Mesenchymal stem cell (in vitro differentiated cells and primary cell): ENCODE data around the gene BTBD10.
A peak's percentile ranks its signal among the peaks of the same experiment; 100 is the strongest.

ENCODE experiments used
- DNase-seq: peaks from one replicate; pipeline ENCODE4 v3.0.0-alpha.2; 2013
- H2AFZ ChIP-seq: one replicate; pipeline ENCODE4 v1.6.1; 2013; ENCODE audit warnings: low read depth, mild to moderate bottlenecking, control low read depth, inconsistent platforms, low read length, moderate library complexity
- H2AK5ac ChIP-seq: 2 replicates; pipeline ENCODE4 v1.6.1; 2013; ENCODE audit warnings: low read length, moderate library complexity, mild to moderate bottlenecking, inconsistent platforms; ENCODE audit not compliant: severe bottlenecking
- H2BK120ac ChIP-seq: one replicate; pipeline ENCODE4 v1.6.1; 2013; ENCODE audit warnings: low read depth, mild to moderate bottlenecking, inconsistent platforms, low read length, moderate library complexity
- H2BK12ac ChIP-seq, 2 experiments: one replicate each; pipeline ENCODE4 v1.6.1; 2013; ENCODE audit warnings: inconsistent platforms in 2 of 2, low read length in 2 of 2, mild to moderate bottlenecking in 2 of 2, moderate library complexity in 2 of 2, control low read depth in 1 of 2
- H2BK15ac ChIP-seq: one replicate; pipeline ENCODE4 v1.6.1; 2013; ENCODE audit warnings: mild to moderate bottlenecking, low read depth, inconsistent platforms; ENCODE audit not compliant: poor library complexity, severe bottlenecking
- H2BK5ac ChIP-seq: 2 replicates; pipeline ENCODE4 v1.6.1; 2013; ENCODE audit warnings: low read depth, mild to moderate bottlenecking, low read length, control low read depth, inconsistent platforms; ENCODE audit not compliant: poor library complexity, severe bottlenecking
- H3K14ac ChIP-seq, 2 experiments: one replicate each; pipeline ENCODE4 v1.6.1; 2013; ENCODE audit warnings: inconsistent platforms in 2 of 2, low read length in 2 of 2, control low read depth in 1 of 2, mild to moderate bottlenecking in 1 of 2, moderate library complexity in 1 of 2
- H3K18ac ChIP-seq, 2 experiments: one replicate each; pipeline ENCODE4 v1.6.1; 2013; ENCODE audit warnings: inconsistent platforms in 2 of 2, low read length in 2 of 2, control low read depth in 1 of 2, low read depth in 1 of 2, mild to moderate bottlenecking in 1 of 2
- H3K23ac ChIP-seq, 2 experiments: one replicate each; pipeline ENCODE4 v1.6.1; 2013; ENCODE audit warnings: inconsistent platforms in 2 of 2, low read length in 2 of 2, mild to moderate bottlenecking in 2 of 2, moderate library complexity in 2 of 2, control low read depth in 1 of 2
- H3K27ac ChIP-seq: 2 replicates; pipeline ENCODE4 v1.5.1; 2013; ENCODE audit warnings: mild to moderate bottlenecking, moderate library complexity, low read length, control low read depth, inconsistent platforms; ENCODE audit not compliant: poor library complexity, severe bottlenecking
- H3K27me3 ChIP-seq, 2 experiments: 2 replicates each; pipeline versions ENCODE4 v1.6.1 to v1.7.0; 2013; ENCODE audit warnings: low read length in 2 of 2, mild to moderate bottlenecking in 2 of 2, moderate library complexity in 2 of 2, control low read depth in 1 of 2, inconsistent platforms in 1 of 2; ENCODE audit not compliant: control insufficient read depth in 1 of 2, insufficient read depth in 1 of 2
- H3K36me3 ChIP-seq, 2 experiments: 2 replicates each; pipeline versions ENCODE4 v1.6.1 to v1.7.0; 2013; ENCODE audit warnings: low read length in 2 of 2, control low read depth in 1 of 2, inconsistent platforms in 1 of 2, low read depth in 1 of 2, mild to moderate bottlenecking in 1 of 2; ENCODE audit not compliant: insufficient read depth in 2 of 2, control insufficient read depth in 1 of 2
- H3K4ac ChIP-seq, 2 experiments: one replicate each; pipeline ENCODE4 v1.6.1; 2013; ENCODE audit warnings: inconsistent platforms in 2 of 2, low read length in 2 of 2, mild to moderate bottlenecking in 2 of 2, moderate library complexity in 2 of 2, control low read depth in 1 of 2, low read depth in 1 of 2
- H3K4me1 ChIP-seq: 2 replicates; pipeline ENCODE4 v1.6.1; 2013; ENCODE audit warnings: low read depth, low read length, control low read depth; ENCODE audit not compliant: control insufficient read depth, insufficient read depth
- H3K4me2 ChIP-seq: 2 replicates; pipeline ENCODE4 v1.6.1; 2013; ENCODE audit warnings: low read length, mild to moderate bottlenecking, inconsistent platforms; ENCODE audit not compliant: poor library complexity, severe bottlenecking
- H3K4me3 ChIP-seq, 2 experiments: 2 replicates each; pipeline versions ENCODE4 v1.5.1 to v1.7.0; 2013; ENCODE audit warnings: low read length in 2 of 2, mild to moderate bottlenecking in 2 of 2, control low read depth in 1 of 2, low read depth in 1 of 2; ENCODE audit not compliant: insufficient read depth in 1 of 2
- H3K79me1 ChIP-seq: replicated peaks from 2 replicates; pipeline ENCODE4 v1.6.1; 2013; ENCODE audit warnings: mild to moderate bottlenecking, control low read depth, low read length, inconsistent platforms; ENCODE audit not compliant: poor library complexity, severe bottlenecking
- H3K9ac ChIP-seq: 2 replicates; pipeline ENCODE4 v1.7.0; 2013; ENCODE audit warnings: mild to moderate bottlenecking, low read length, moderate library complexity
- H3K9me3 ChIP-seq: 2 replicates; pipeline ENCODE4 v1.7.0; 2013; ENCODE audit warnings: mild to moderate bottlenecking, low read length; ENCODE audit not compliant: control insufficient read depth
- H4K8ac ChIP-seq: one replicate; pipeline ENCODE4 v1.6.1; 2013; ENCODE audit warnings: inconsistent platforms, mild to moderate bottlenecking, low read length, moderate library complexity
- H4K91ac ChIP-seq: one replicate; pipeline ENCODE4 v1.6.1; 2013; ENCODE audit warnings: mild to moderate bottlenecking, low read length, inconsistent platforms
- WGBS: methylation state at CpG from one replicate; pipeline ENCODE4 v1.1.7; 2013; ENCODE audit warnings: mixed read lengths; 5-methylcytosine and 5-hydroxymethylcytosine counted together

Gene BTBD10

DNA sequence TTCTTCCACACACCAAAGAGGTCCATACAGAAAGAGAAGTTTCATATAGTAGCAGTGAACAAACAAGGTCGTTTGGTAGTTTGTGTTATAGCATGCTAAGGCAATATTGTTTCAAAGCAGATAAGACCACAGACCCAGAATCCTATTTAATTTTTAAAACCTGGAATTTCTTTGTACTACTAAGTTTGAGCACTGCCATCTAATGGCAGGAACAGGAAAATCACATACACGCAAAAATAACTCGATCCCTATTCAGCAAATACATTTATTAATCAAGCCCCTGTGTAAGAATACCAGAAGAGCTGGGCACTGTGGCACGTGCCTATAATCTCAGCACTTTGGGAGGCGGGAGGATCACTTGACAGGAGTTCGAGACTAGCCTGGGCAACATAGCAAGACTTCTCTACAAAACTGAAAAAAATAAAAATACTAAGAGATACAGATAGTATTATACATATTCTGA lies 2.9 kb upstream of the BTBD10 start:
- H2AFZ ChIP-seq = no peak overlapping the region
- H3K79me1 ChIP-seq = peaks cover 3% of the 10 kb centered on the region
- peak; percentile 55 for DNase-seq
- H3K27ac ChIP-seq = no peak overlapping the region
- no peak overlapping the region for H2BK12ac ChIP-seq
- no peak overlapping the region for H3K14ac ChIP-seq
- H4K8ac ChIP-seq = no peak overlapping the region
- no peak overlapping the region for H3K18ac ChIP-seq
- no peak overlapping the region for H3K4me3 ChIP-seq
- H3K9me3 ChIP-seq = no peaks in the 10 kb centered on the region
- H2BK5ac ChIP-seq = no peak overlapping the region
- H3K36me3 ChIP-seq = no peaks in the 10 kb centered on the region
- no peak overlapping the region for H4K91ac ChIP-seq
- H3K27me3 ChIP-seq = peaks cover 12% of the 10 kb centered on the region in 2 experiments
- peaks cover 4% of the 10 kb centered on the region for H3K4me1 ChIP-seq
- peak overlapping the region; percentile 51 for H3K9ac ChIP-seq
- H3K4me2 ChIP-seq = no peak overlapping the region
- no peak overlapping the region for H2BK120ac ChIP-seq
- H3K23ac ChIP-seq = no peak overlapping the region
- WGBS = 4% methylated on average over 4 of the region's 6 CpGs
- H2AK5ac ChIP-seq = no peak overlapping the region
- H2BK15ac ChIP-seq = no peak overlapping the region
- no peak overlapping the region for H3K4ac ChIP-seq

DNA sequence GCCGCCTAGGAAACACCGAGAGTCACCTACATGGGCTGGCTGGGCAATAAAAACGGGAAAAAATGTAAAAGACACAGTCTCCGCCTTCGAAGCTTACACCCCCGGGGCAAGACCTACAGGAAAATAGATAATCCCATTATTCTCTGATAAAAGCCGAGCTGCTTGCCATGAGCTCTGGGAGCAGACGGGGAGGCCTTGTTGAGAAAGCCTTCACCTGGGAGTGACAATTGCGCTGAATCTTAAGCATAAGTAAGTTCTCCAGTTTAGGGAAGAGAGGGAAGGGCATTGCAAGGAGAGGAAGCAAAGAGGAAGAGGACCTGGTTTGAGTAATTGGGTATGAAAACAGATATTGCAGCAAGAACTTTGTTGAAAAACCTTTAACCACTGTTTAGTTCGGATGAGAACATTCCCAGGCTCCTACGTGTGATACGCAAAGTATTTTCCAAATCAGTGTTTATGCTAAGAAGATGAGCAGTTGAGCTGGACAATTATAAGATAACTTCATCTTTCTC lies 813 bp upstream of the BTBD10 start:
- Histone ChIP-seq H2AK5ac (no peak overlapping the region), H2BK12ac (no peak overlapping the region), H3K27me3 (peaks cover 0 to 5% of the 10 kb centered on the region in 2 experiments)

DNA sequence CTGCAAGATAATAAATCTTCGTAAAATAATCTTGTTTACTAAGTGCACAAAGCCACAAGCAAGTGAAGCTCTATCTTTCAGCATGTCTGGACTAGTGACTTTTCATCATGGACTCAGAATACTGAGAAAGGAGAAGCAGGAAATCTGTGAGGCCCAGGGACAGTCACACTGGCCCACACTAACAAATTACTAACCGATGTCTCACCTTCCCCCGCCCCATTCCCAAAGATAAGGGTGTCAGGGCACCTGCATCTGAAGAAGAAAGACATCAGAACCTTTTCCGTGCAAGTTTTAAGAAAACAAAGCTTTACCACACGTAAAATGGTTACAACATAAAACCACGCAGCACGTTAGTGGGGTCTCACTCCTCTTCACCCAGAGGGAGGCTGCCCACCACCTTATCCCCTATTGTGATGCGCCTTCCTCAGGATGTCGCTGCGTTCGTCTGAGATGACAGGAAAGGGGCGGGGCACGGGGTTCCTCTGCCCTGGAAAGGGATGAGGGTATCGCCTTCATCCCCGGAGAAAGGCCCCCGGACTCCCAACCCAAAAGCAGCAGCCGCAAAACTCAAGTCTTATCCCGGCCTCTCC lies 616 bp downstream of the BTBD10 start:
- peak overlapping the region; percentile 96 for H3K4me2 ChIP-seq
- peak overlapping the region; percentile 45 for H4K8ac ChIP-seq
- no peak overlapping the region for H2AK5ac ChIP-seq
- peaks cover 3% of the 10 kb centered on the region for H3K79me1 ChIP-seq
- H3K4ac ChIP-seq = peak overlapping the region; percentile 73 to 99
- peak overlapping the region; percentile 87 for H3K27ac ChIP-seq
- peaks cover 4% of the 10 kb centered on the region for H3K4me1 ChIP-seq
- peak overlapping the region; percentile 77 to 95 for H3K18ac ChIP-seq
- peak overlapping the region in 1 of 2 experiments; percentile 51 for H3K23ac ChIP-seq
- peak overlapping the region; percentile 93 for H3K9ac ChIP-seq
- DNase-seq = peak; percentile 74
- peak overlapping the region in 1 of 2 experiments; percentile 93 for H3K14ac ChIP-seq
- H3K27me3 ChIP-seq = no peaks in the 10 kb centered on the region
- peak overlapping the region; percentile 97 for H2BK15ac ChIP-seq
- no peaks in the 10 kb centered on the region for H3K9me3 ChIP-seq
- peak overlapping the region; percentile 94 to 99 for H3K4me3 ChIP-seq
- H2BK120ac ChIP-seq = no peak overlapping the region
- peak overlapping the region; percentile 97 for H2AFZ ChIP-seq
- H4K91ac ChIP-seq = peak overlapping the region; percentile 77
- peaks cover 0 to 3% of the 10 kb centered on the region in 2 experiments for H3K36me3 ChIP-seq
- under 1% methylated on average over 17 of the region's 18 CpGs for WGBS
- H2BK5ac ChIP-seq = peak overlapping the region; percentile 62
- no peak overlapping the region for H2BK12ac ChIP-seq

More for the DNA sequence above, 813 bp upstream of the BTBD10 start:
- Histone ChIP-seq H3K9ac (peak overlapping the region; percentile 93), H2BK120ac (no peak overlapping the region), H3K18ac (no peak overlapping the region), H3K4me1 (peaks cover 4% of the 10 kb centered on the region), H3K23ac (no peak overlapping the region), H4K91ac (no peak overlapping the region), H3K4me2 (peak overlapping the region; percentile 63), H2AFZ (no peak overlapping the region), H3K79me1 (peaks cover 3% of the 10 kb centered on the region), H3K4ac (peak overlapping the region in 1 of 2 experiments; percentile 56), H3K9me3 (no peaks in the 10 kb centered on the region), H3K27ac (peak overlapping the region; percentile 2), H4K8ac (no peak overlapping the region), H3K36me3 (peaks cover 0 to 3% of the 10 kb centered on the region in 2 experiments), H3K4me3 (peak overlapping the region; percentile 94 to 99), H2BK5ac (no peak overlapping the region), H3K14ac (no peak overlapping the region), H2BK15ac (no peak overlapping the region)
- DNase-seq = no peak
- WGBS = 29% methylated on average over 12 of the region's 12 CpGs

- no peak overlapping the region for H2AK5ac ChIP-seq
- no peak overlapping the region for H3K4me2 ChIP-seq
- peak overlapping the region in 1 of 2 experiments; percentile 99 for H3K4me3 ChIP-seq
- no peak overlapping the region for H2BK5ac ChIP-seq
- no peak overlapping the region for H2BK12ac ChIP-seq
- H2BK120ac ChIP-seq = no peak overlapping the region
- no peaks in the 10 kb centered on the region for H3K27me3 ChIP-seq
- H3K18ac ChIP-seq = no peak overlapping the region
- H3K9ac ChIP-seq = peak overlapping the region; percentile 93
- H3K36me3 ChIP-seq = peaks cover 0 to 3% of the 10 kb centered on the region in 2 experiments
- peaks cover 3% of the 10 kb centered on the region for H3K79me1 ChIP-seq
- H3K4ac ChIP-seq = no peak overlapping the region
- no peak overlapping the region for H3K23ac ChIP-seq
- H4K91ac ChIP-seq = no peak overlapping the region
- H3K14ac ChIP-seq = no peak overlapping the region
- WGBS = 90% methylated on average over 3 of the region's 3 CpGs
- no peak overlapping the region for H3K27ac ChIP-seq
- peaks cover 4% of the 10 kb centered on the region for H3K4me1 ChIP-seq
- no peaks in the 10 kb centered on the region for H3K9me3 ChIP-seq
- no peak overlapping the region for H4K8ac ChIP-seq
- no peak for DNase-seq
- no peak overlapping the region for H2AFZ ChIP-seq
- no peak overlapping the region for H2BK15ac ChIP-seq
Measured at GRCh38 chr11:13461291-13461690, 1.7 kb downstream of the BTBD10 start.
